ENCODE measurements around the gene SH3RF1.

- TF ChIP-seq CEBPB (IDR thresholded peaks at IDR 0.05; ENCODE audit: low read depth) (no peak), CTCF (IDR thresholded peaks at IDR 0.05 in 2 of 3, conservative IDR thresholded peaks at IDR 0.05 in 1 of 3; ENCODE audit: borderline replicate concordance in 1 of 3, insufficient read depth in 1 of 3, low read depth in 2 of 3, low read length in 2 of 3) (no peak), POLR2A (IDR thresholded peaks at IDR 0.05; ENCODE audit: borderline replicate concordance, extremely low read depth, insufficient read depth, insufficient read length) (no peak), JUND (IDR thresholded peaks at IDR 0.05) (no peak), EGR1 (IDR thresholded peaks at IDR 0.05; ENCODE audit: low read depth) (no peak), SIN3A (IDR thresholded peaks at IDR 0.05; ENCODE audit: low read depth) (no peak), POLR2AphosphoS5 (IDR thresholded peaks at IDR 0.05; ENCODE audit: low read depth, low read length) (no peak)
Measured at GRCh38 chr4:169236873-169237626, 33.7 kb downstream of the SH3RF1 start.
